HL-60 (cell line): ENCODE measurements around the gene GPD1.

Experiments
- GABPA ChIP-seq: IDR thresholded peaks from 2 replicates; pipeline ENCODE4 v1.6.1; 2012; ENCODE audit warnings: low read depth
- POLR2AphosphoS5 ChIP-seq: IDR thresholded peaks from 2 replicates; pipeline ENCODE4 v1.6.1; 2012; ENCODE audit warnings: low read depth
- SPI1 ChIP-seq: IDR thresholded peaks from 2 replicates; pipeline ENCODE4 v1.6.1; 2012; ENCODE audit warnings: low read depth, mild to moderate bottlenecking, borderline replicate concordance
- TF ChIP-seq, protein P1 (sequence below): IDR thresholded peaks from one replicate; pipeline ENCODE4 v1.5.1; 2011; ENCODE audit warnings: low read length, control low read depth, inconsistent platforms; ENCODE audit not compliant: insufficient read depth
- TF ChIP-seq, protein P2 (sequence below): IDR thresholded peaks from 2 replicates; pipeline ENCODE4 v1.6.1; 2012; ENCODE audit warnings: low read depth; ENCODE audit not compliant: insufficient replicate concordance

DNA sequence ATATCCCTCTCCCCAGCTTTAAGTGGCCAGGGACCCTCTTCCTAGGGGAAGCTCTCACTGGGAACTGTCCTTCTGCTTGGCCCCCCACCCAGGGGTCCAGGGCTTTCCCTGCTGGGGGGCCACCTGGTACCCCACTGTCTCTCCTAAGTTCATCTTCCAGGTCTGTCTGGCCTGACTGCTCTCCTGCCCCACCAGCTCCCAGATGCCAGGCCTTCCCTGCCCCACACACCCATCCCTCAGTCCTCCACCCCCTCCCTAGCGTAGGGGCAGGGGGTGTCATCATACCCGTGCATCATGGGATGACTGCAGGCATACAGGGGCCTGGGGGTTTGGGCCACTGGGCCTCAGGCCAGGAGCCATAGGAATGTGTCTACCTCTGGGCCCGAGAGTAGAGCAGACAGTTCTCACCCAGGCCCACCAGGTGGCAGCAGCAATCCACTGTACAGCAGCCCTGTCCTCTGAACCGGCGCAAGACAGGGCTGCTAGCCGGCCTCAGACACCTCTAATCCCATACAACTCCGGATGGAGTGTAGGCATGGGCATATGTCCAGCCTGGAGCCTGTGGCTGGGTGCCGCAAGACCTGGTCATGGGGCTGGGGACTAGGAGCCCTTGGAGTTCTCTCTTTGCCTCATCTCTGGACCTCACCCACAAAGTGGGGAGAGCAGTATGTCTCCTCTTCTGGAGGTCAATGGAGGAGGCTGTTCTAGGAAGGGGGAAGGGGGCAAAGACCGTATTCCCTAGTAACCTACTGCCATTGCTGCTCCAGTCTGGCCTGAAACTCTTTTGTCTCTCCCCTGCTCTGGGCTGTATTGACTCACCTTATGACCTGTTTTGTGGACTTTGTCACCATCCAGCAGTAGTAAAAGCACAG is 28.6 kb upstream of the GPD1 start:
- TF ChIP-seq, protein P1, sequence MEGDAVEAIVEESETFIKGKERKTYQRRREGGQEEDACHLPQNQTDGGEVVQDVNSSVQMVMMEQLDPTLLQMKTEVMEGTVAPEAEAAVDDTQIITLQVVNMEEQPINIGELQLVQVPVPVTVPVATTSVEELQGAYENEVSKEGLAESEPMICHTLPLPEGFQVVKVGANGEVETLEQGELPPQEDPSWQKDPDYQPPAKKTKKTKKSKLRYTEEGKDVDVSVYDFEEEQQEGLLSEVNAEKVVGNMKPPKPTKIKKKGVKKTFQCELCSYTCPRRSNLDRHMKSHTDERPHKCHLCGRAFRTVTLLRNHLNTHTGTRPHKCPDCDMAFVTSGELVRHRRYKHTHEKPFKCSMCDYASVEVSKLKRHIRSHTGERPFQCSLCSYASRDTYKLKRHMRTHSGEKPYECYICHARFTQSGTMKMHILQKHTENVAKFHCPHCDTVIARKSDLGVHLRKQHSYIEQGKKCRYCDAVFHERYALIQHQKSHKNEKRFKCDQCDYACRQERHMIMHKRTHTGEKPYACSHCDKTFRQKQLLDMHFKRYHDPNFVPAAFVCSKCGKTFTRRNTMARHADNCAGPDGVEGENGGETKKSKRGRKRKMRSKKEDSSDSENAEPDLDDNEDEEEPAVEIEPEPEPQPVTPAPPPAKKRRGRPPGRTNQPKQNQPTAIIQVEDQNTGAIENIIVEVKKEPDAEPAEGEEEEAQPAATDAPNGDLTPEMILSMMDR, result peak; percentile 91
- TF ChIP-seq, protein P2, sequence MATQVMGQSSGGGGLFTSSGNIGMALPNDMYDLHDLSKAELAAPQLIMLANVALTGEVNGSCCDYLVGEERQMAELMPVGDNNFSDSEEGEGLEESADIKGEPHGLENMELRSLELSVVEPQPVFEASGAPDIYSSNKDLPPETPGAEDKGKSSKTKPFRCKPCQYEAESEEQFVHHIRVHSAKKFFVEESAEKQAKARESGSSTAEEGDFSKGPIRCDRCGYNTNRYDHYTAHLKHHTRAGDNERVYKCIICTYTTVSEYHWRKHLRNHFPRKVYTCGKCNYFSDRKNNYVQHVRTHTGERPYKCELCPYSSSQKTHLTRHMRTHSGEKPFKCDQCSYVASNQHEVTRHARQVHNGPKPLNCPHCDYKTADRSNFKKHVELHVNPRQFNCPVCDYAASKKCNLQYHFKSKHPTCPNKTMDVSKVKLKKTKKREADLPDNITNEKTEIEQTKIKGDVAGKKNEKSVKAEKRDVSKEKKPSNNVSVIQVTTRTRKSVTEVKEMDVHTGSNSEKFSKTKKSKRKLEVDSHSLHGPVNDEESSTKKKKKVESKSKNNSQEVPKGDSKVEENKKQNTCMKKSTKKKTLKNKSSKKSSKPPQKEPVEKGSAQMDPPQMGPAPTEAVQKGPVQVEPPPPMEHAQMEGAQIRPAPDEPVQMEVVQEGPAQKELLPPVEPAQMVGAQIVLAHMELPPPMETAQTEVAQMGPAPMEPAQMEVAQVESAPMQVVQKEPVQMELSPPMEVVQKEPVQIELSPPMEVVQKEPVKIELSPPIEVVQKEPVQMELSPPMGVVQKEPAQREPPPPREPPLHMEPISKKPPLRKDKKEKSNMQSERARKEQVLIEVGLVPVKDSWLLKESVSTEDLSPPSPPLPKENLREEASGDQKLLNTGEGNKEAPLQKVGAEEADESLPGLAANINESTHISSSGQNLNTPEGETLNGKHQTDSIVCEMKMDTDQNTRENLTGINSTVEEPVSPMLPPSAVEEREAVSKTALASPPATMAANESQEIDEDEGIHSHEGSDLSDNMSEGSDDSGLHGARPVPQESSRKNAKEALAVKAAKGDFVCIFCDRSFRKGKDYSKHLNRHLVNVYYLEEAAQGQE, result no peak
- TF ChIP-seq POLR2AphosphoS5 (no peak), GABPA (no peak), SPI1 (no peak)
